ENCODE measurements around the gene DENND11. TPM values are rescaled to one million over a fixed set of nuclear protein-coding genes. Genes with fewer than 3 reads are reported as not detected.

Gene DENND11
- total and polyA plus RNA-seq, 10 of the 15 experiments (the other 5 are each of a cell fraction or from before 2014, with no cell fraction given): 2.7 to 47.0 (median 26.6) TPM

GRCh38 chr7:141709318-141709717, 7.4 kb upstream of the DENND11 start:
- Histone ChIP-seq H3K79me2 (ENCODE audit: control insufficient read depth, insufficient read depth, low read length) (no peaks in the 10 kb centered on the region), H4K20me1 (ENCODE audit: control insufficient read depth, insufficient read depth) (no peaks in the 10 kb centered on the region), H3K36me3 (ENCODE audit: control insufficient read depth in 2 of 2, insufficient read depth in 2 of 2, low read length in 1 of 2) (no peaks in the 10 kb centered on the region), H3K4me1 (ENCODE audit: control insufficient read depth, insufficient read depth, low read length) (no peaks in the 10 kb centered on the region), H3K27ac (ENCODE audit: control insufficient read depth, insufficient read depth) (no peak overlapping the region), H3K27me3 (replicated peaks in 1 of 2; ENCODE audit: control insufficient read depth in 2 of 2, insufficient read depth in 2 of 2, low read length in 1 of 2) (peaks cover 0 to 2% of the 10 kb centered on the region in 2 experiments; a peak in 1 of 4 replicates), H3K4me3 (no peak overlapping the region), H3K9ac (ENCODE audit: control insufficient read depth, insufficient read depth, low read length) (no peak overlapping the region), H2AFZ (ENCODE audit: control insufficient read depth, low read depth, low read length) (no peak overlapping the region), H3K4me2 (ENCODE audit: control insufficient read depth, insufficient read depth) (no peak overlapping the region), H3K9me3 (replicated peaks; ENCODE audit: control insufficient read depth, insufficient read depth, low read length) (no peaks in the 10 kb centered on the region)
- intact Hi-C loops (cut with micrococcal nuclease; ENCODE audit: unreplicated experiment): no loop called here
- WGBS (ENCODE audit: insufficient coverage, insufficient replicate concordance, low lambda C conversion rate, missing lambda C conversion rate): 47% methylated on average over 2 of the region's 2 CpGs
- TF ChIP-seq STAT1 (conservative IDR thresholded peaks at IDR 0.05): no peak
- TF ChIP-seq HCFC1 (IDR thresholded peaks at IDR 0.05; ENCODE audit: low read length): no peak
- no peak for TF ChIP-seq ZNF384 (IDR thresholded peaks at IDR 0.05; ENCODE audit: borderline replicate concordance, low read depth, low read length)
- no peak for TF ChIP-seq ZSCAN29 (IDR thresholded peaks at IDR 0.05)
- no peak for TF ChIP-seq NFYB (IDR thresholded peaks at IDR 0.05; ENCODE audit: insufficient read depth, low read depth, low read length)
- TF ChIP-seq CEBPB (IDR thresholded peaks at IDR 0.05; ENCODE audit: borderline replicate concordance in 1 of 2, low read depth in 2 of 2, low read length in 2 of 2): no peak
- TF ChIP-seq ESRRA (IDR thresholded peaks at IDR 0.05; ENCODE audit: low read length): no peak
- TF ChIP-seq NBN (IDR thresholded peaks at IDR 0.05): no peak
- no peak for TF ChIP-seq CTCF (IDR thresholded peaks at IDR 0.05 in 2 of 3, conservative IDR thresholded peaks at IDR 0.05 in 1 of 3; ENCODE audit: control insufficient read depth in 2 of 3, extremely low read depth in 1 of 3, insufficient read depth in 1 of 3, low read depth in 3 of 3, low read length in 3 of 3)
- TF ChIP-seq CREM (IDR thresholded peaks at IDR 0.05; ENCODE audit: low read depth): no peak
- no peak for FAIRE-seq
- ATAC-seq: no peak
- POLR2A ChIA-PET: no interaction called here
- CTCF ChIA-PET: interaction anchor here (1.3 to 2.5 kb wide), 9 partner anchors 9 to 59 kb away, joined by 3 to 16 read pairs (median 5); partner anchors contain the start of gene SSBP1
- RAD21 ChIA-PET (ENCODE audit: unreplicated experiment): interaction anchor here (1.2 to 2.7 kb wide), 2 partner anchors 9 to 55 kb away, joined by 5 to 19 read pairs; no protein-coding TSS in a partner anchor
- DNase-seq (ENCODE audit: low read depth, low spot score): no peak
- no TSS peak for BruUV-seq (replicated peaks)
- SMC1A ChIA-PET (ENCODE audit: uncharacterized antibody, unreplicated experiment): interaction anchor here (0.7 to 2.3 kb wide), 5 partner anchors 11 to 55 kb away, joined by 3 to 8 read pairs (median 4); no protein-coding TSS in a partner anchor
- in situ Hi-C loops (cut with MboI): no loop called here
